ENCODE results near the gene TNS1. TPM values are rescaled to one million over a fixed set of nuclear protein-coding genes. Genes with fewer than 3 reads are reported as not detected.

TNS1 gene
- total RNA-seq, 1 experiment from 2014 or later = 3.4 TPM

DNA sequence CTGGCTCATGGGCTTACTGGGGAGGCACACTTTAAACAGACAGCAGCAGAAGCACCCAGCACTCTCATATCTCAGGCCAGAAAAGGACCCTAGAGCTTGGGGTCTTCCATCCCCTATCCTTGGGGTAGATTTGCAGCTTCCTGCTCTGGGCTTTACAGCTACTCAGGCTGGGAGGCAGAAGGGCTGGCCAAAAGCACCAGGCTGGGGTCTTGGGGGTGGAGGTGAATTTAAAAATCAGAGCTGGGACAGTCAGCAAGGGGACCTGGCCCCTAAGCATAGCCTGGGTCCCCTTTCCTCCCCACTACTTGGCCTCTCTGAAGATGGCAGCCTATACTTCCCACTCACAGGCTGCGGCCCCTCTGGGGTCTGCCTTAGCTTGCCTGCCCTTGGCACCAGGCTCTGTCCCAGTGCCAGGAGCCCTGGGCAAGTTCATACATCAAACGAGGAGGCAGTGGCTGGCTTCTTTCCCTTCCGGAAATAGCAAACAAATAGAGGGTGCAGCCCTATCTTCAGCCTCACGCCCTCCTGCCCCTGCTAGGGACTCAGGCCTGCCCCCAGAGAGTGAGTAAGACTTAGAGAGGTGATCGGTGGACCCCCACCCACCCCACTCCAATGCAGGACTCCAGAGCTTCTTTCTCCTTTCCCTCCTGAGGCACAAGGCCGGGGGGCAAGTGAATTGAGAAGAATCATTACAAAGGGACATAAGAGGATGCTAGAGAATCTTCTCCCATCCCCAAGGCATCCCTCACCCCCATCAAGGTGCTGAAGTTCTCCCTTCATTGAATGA lies 26.0 kb upstream of the TNS1 start:
- DNase-seq = peak; percentile 10
- H3K14ac ChIP-seq (ENCODE audit: insufficient read depth, low read length) = no peak overlapping the region
- H3K4me3 Mint-ChIP-seq = no peak overlapping the region

More for the DNA sequence above, 26.0 kb upstream of the TNS1 start:
- H2BK15ac ChIP-seq (ENCODE audit: low read depth, low read length) = no peak overlapping the region
- no peak overlapping the region for H3K23ac ChIP-seq (ENCODE audit: insufficient read length, low read depth, low read length)
- Mint-ChIP-seq H3K36me3 (ENCODE audit: insufficient read depth in 1 of 3, low read depth in 3 of 3) (no peaks in the 10 kb centered on the region), H3K9me3 (no peaks in the 10 kb centered on the region), H3K27me3 (ENCODE audit: low read depth) (peaks cover 6% of the 10 kb centered on the region), H3K27ac (no peak overlapping the region), H3K4me1 (peaks cover 13 to 26% of the 10 kb centered on the region in 2 experiments)
- H3K79me2 ChIP-seq (ENCODE audit: insufficient read depth, low read length) = no peaks in the 10 kb centered on the region
- H3K27ac ChIP-seq (ENCODE audit: insufficient read length, low read depth, low read length) = no peak overlapping the region
- H3K4me1 ChIP-seq (ENCODE audit: insufficient read depth, low read length) = peaks cover 3% of the 10 kb centered on the region; the same call in 1 of the 2 replicates
- H2BK20ac ChIP-seq (ENCODE audit: low read depth, low read length, poor library complexity, severe bottlenecking) = no peak overlapping the region
- H2BK12ac ChIP-seq (ENCODE audit: insufficient read length, low read depth, low read length) = no peak overlapping the region
- H2BK120ac ChIP-seq (ENCODE audit: low read depth, low read length, poor library complexity, severe bottlenecking) = no peak overlapping the region
- no peak overlapping the region for H3K9ac ChIP-seq (ENCODE audit: extremely low read depth, insufficient read length, low read length)
- no peak overlapping the region for H2AK5ac ChIP-seq (ENCODE audit: insufficient read length, low read length)
- TF ChIP-seq, protein P1, sequence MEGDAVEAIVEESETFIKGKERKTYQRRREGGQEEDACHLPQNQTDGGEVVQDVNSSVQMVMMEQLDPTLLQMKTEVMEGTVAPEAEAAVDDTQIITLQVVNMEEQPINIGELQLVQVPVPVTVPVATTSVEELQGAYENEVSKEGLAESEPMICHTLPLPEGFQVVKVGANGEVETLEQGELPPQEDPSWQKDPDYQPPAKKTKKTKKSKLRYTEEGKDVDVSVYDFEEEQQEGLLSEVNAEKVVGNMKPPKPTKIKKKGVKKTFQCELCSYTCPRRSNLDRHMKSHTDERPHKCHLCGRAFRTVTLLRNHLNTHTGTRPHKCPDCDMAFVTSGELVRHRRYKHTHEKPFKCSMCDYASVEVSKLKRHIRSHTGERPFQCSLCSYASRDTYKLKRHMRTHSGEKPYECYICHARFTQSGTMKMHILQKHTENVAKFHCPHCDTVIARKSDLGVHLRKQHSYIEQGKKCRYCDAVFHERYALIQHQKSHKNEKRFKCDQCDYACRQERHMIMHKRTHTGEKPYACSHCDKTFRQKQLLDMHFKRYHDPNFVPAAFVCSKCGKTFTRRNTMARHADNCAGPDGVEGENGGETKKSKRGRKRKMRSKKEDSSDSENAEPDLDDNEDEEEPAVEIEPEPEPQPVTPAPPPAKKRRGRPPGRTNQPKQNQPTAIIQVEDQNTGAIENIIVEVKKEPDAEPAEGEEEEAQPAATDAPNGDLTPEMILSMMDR (conservative IDR thresholded peaks at IDR 0.05) = no peak
- no peak overlapping the region for H3K56ac ChIP-seq (ENCODE audit: insufficient read length, low read depth, low read length)
- no CpG with 5 or more reads among the region's 6 CpGs for WGBS (ENCODE audit: extremely low coverage, insufficient read length, low lambda C conversion rate)
- H3K4me2 ChIP-seq (ENCODE audit: insufficient read depth, insufficient read length, low read length) = no peak overlapping the region
- no peak overlapping the region for H2BK5ac ChIP-seq (ENCODE audit: insufficient read length, low read length)
- no peaks in the 10 kb centered on the region; the same call in 1 of the 2 replicates for H3K27me3 ChIP-seq (ENCODE audit: insufficient read depth, low read length)
- no peak overlapping the region for H2AFZ ChIP-seq (ENCODE audit: low read length)
- no peak overlapping the region for H3T11ph ChIP-seq (ENCODE audit: low read length)
- no peak overlapping the region for H3K18ac ChIP-seq (ENCODE audit: insufficient read length, low read depth, low read length)
- H4K20me1 ChIP-seq (ENCODE audit: control insufficient read depth, insufficient read depth, insufficient read length) = no peaks in the 10 kb centered on the region
- H3K79me1 ChIP-seq (ENCODE audit: insufficient read depth, low read depth, low read length, poor library complexity, severe bottlenecking) = no peaks in the 10 kb centered on the region
- no peak overlapping the region for H4K91ac ChIP-seq (ENCODE audit: insufficient read length, low read depth, low read length)
- H4K5ac ChIP-seq (ENCODE audit: insufficient read length, low read depth, low read length) = no peak overlapping the region
- H4K8ac ChIP-seq (replicated peaks; ENCODE audit: insufficient read length, low read depth, low read length) = no peak overlapping the region
- H3K4ac ChIP-seq (ENCODE audit: low read depth, low read length) = no peak overlapping the region
- H3K9me3 ChIP-seq (ENCODE audit: control insufficient read depth, low read depth, low read length) = no peaks in the 10 kb centered on the region
- H3K23me2 ChIP-seq (ENCODE audit: insufficient read length, low read depth, low read length, poor library complexity, severe bottlenecking) = no peaks in the 10 kb centered on the region
